ACHN (cell line): Measurements from ENCODE around the gene AAR2.

Experiments
- DNase-seq: peaks from one replicate; pipeline ENCODE4 v3.0.0-alpha.2; 2015
- in situ Hi-C: cut with HindIII; loops from 2 replicates; pipeline ENCODE4 v1.10.0; 2017; ENCODE audit warnings: low sequenced_read_pairs, low pct_ligation_motif_present, low pct_unique_long_range_greater_than_20kb

Gene AAR2

GRCh38 chr20:36303831-36304230, 67.6 kb downstream of the AAR2 start:
- DNase-seq, result no peak
- in situ Hi-C loops, result no loop called here

- no peak for DNase-seq
- in situ Hi-C loops, result no loop called here
Measured at GRCh38 chr20:36304786-36305495, 68.7 kb downstream of the AAR2 start.

- in situ Hi-C loops, result no loop called here
- no peak for DNase-seq
Measured at GRCh38 chr20:36305602-36306551, 69.6 kb downstream of the AAR2 start, which contains the start of gene DLGAP4. TSS of gene DLGAP4 (plus strand) at chr20:36306339. CDS start at chr20:36431718, 125,379 bp downstream.
